ENCODE measurements around the gene EVA1B.

GRCh38 chr1:36286802-36287201, 36.6 kb downstream of the EVA1B start:
- TF ChIP-seq CTCF (optimal IDR thresholded peaks at IDR 0.05 in 1 of 3, IDR thresholded peaks at IDR 0.05 in 1 of 3, conservative IDR thresholded peaks at IDR 0.05 in 1 of 3; ENCODE audit: extremely low read depth in 1 of 3, insufficient read depth in 2 of 3, low read length in 3 of 3) = no peak
- TF ChIP-seq EZH2 (IDR thresholded peaks at IDR 0.05; ENCODE audit: low read length) = no peak
